SK-N-SH (cell line): Measurements from ENCODE around the gene PTK7. TPM values are rescaled to one million over a fixed set of nuclear protein-coding genes. Genes with fewer than 3 reads are reported as not detected.
"Not testable (repeated sequence)": the region's sequence is repeated elsewhere in the genome, so short reads cannot be mapped to it uniquely, and the experiment has no call there.

Source experiments
- CTCF ChIA-PET: fragments of 300-600, 350-600 bp; formaldehyde crosslinking; extraction: SDS; loops from one replicate; lab custom pipeline; 2021; lab: Yijun Ruan, JAX
- POLR2A ChIA-PET: fragments of 350-600 bp; sonication (Branson Sonifier 250); formaldehyde crosslinking; extraction: SDS; loops from one replicate; lab custom pipeline; 2020; ENCODE audit warnings: antibody characterized with exemption, inconsistent platforms; lab: Yijun Ruan, JAX
- DNase-seq: peaks from one replicate; pipeline ENCODE4 v3.0.0; 2012
- H2AFZ ChIP-seq: fragments of 200-600 bp; sonication (generic); 2 replicates; pipeline ENCODE4 v1.8.1; 2016; ENCODE audit warnings: antibody characterized with exemption, mild to moderate bottlenecking, low read depth
- H3F3A ChIP-seq: fragments of 200-600 bp; sonication (generic); replicated peaks from 2 replicates; pipeline ENCODE3; 2016; ENCODE audit warnings: antibody characterized with exemption, mild to moderate bottlenecking; ENCODE audit not compliant: insufficient read depth
- H3K27ac ChIP-seq, 2 experiments: fragments of 200-500 bp in 1 of 2; fragments of 200-600 bp in 1 of 2; sonication (Bioruptor generic) in 1 of 2; sonication (generic), shearing (Covaris generic) in 1 of 2; 2 replicates each; pipeline versions ENCODE4 v1.5.1 to v1.6.1; 2014 to 2016; ENCODE audit warnings: low read depth in 2 of 2, inconsistent platforms in 1 of 2, low read length in 1 of 2, mild to moderate bottlenecking in 1 of 2, mixed read lengths in 1 of 2
- H3K27me3 ChIP-seq: fragments of 200-600 bp; sonication (generic), shearing (Covaris generic); 2 replicates; pipeline ENCODE4 v1.6.1; 2016; ENCODE audit warnings: mixed run types; ENCODE audit not compliant: insufficient read depth
- H3K36me3 ChIP-seq, 2 experiments: fragments of 200-500 bp in 1 of 2; fragments of 200-600 bp in 1 of 2; sonication (Bioruptor generic) in 1 of 2; sonication (generic) in 1 of 2; replicated peaks in 1 of 2; 2 replicates each; pipeline versions ENCODE3 to v1.5.1; 2014 to 2016; ENCODE audit warnings: low read length in 1 of 2, mild to moderate bottlenecking in 1 of 2; ENCODE audit not compliant: insufficient read depth in 2 of 2, control insufficient read depth in 1 of 2
- H3K4me1 ChIP-seq, 2 experiments: fragments of 200-500 bp in 1 of 2; fragments of 200-600 bp in 1 of 2; sonication (Bioruptor generic) in 1 of 2; sonication (generic), shearing (Covaris generic) in 1 of 2; 2 replicates each; pipeline versions ENCODE4 v1.5.1 to v1.6.1; 2014 to 2016; ENCODE audit warnings: low read depth in 1 of 2, low read length in 1 of 2, mixed run types in 1 of 2; ENCODE audit not compliant: insufficient read depth in 2 of 2, control insufficient read depth in 1 of 2
- H3K4me2 ChIP-seq: fragments of 200-600 bp; sonication (generic), shearing (Covaris generic); 2 replicates; pipeline ENCODE4 v1.6.1; 2017; ENCODE audit warnings: mixed run types
- H3K4me3 ChIP-seq, 2 experiments: fragments of 200-500 bp in 1 of 2; fragments of 200-600 bp in 1 of 2; sonication (Bioruptor generic) in 1 of 2; sonication (generic), shearing (Covaris generic) in 1 of 2; 2 replicates each; pipeline versions ENCODE4 v1.5.1 to v1.8.1; 2014 to 2016; ENCODE audit warnings: low read depth in 2 of 2, inconsistent platforms in 1 of 2, low read length in 1 of 2, mild to moderate bottlenecking in 1 of 2, mixed read lengths in 1 of 2, moderate library complexity in 1 of 2
- H3K79me2 ChIP-seq: fragments of 200-600 bp; sonication (generic); 2 replicates; pipeline ENCODE4 v1.8.1; 2017; ENCODE audit warnings: mild to moderate bottlenecking; ENCODE audit not compliant: insufficient read depth
- H3K9ac ChIP-seq: fragments of 200-600 bp; sonication (generic); 2 replicates; pipeline ENCODE4 v1.6.1; 2017; ENCODE audit warnings: mixed run types
- H3K9me2 ChIP-seq: fragments of 200-600 bp; sonication (generic); 2 replicates; pipeline ENCODE4 v1.6.1; 2017; ENCODE audit warnings: mixed run types
- H3K9me3 ChIP-seq: fragments of 200-600 bp; sonication (generic); 2 replicates; pipeline ENCODE4 v1.6.1; 2017; ENCODE audit warnings: mixed run types, mild to moderate bottlenecking, moderate library complexity
- H4K20me1 ChIP-seq: fragments of 200-600 bp; sonication (generic); 2 replicates; pipeline ENCODE4 v1.6.1; 2017; ENCODE audit warnings: mild to moderate bottlenecking, mixed run types; ENCODE audit not compliant: insufficient read depth
- ELF1 ChIP-seq: IDR thresholded peaks from 2 replicates; pipeline ENCODE4 v1.4.0; 2012
- EP300 ChIP-seq, 2 experiments: IDR thresholded peaks; 2 replicates each; pipeline versions ENCODE4 v1.4.0 to v1.6.1; 2012; ENCODE audit warnings: borderline replicate concordance in 1 of 2, low read depth in 1 of 2, low read length in 1 of 2
- EZH2phosphoT487 ChIP-seq: fragments of 200-600 bp; sonication (generic); IDR thresholded peaks from 2 replicates; pipeline ENCODE4 v1.6.1; 2017; ENCODE audit warnings: low read depth, mixed run types, mild to moderate bottlenecking, antibody characterized with exemption, moderate library complexity, borderline replicate concordance
- FOXJ3 ChIP-seq: sonication (generic); formaldehyde crosslinking; IDR thresholded peaks from 2 replicates; pipeline ENCODE4 v1.5.1; 2020; ENCODE audit warnings: mild to moderate bottlenecking, missing genetic modification reagents
- FOXM1 ChIP-seq: IDR thresholded peaks from 2 replicates; pipeline ENCODE4 v1.4.0; 2012; ENCODE audit warnings: low read depth, mild to moderate bottlenecking
- GABPA ChIP-seq: IDR thresholded peaks from 2 replicates; pipeline ENCODE4 v1.4.0; 2012; ENCODE audit warnings: low read depth, mild to moderate bottlenecking
- GATA2 ChIP-seq: sonication (generic); formaldehyde crosslinking; IDR thresholded peaks from 2 replicates; pipeline ENCODE4 v1.5.0; 2020; ENCODE audit warnings: mild to moderate bottlenecking, missing genetic modification reagents
- IRF3 ChIP-seq: fragments of 150-350 bp; IDR thresholded peaks from 2 replicates; pipeline ENCODE4 v1.6.1; 2016; ENCODE audit warnings: mild to moderate bottlenecking, low read depth, low read length
- JUND ChIP-seq: IDR thresholded peaks from 2 replicates; pipeline ENCODE4 v1.4.0; 2012
- MEF2A ChIP-seq: IDR thresholded peaks from 2 replicates; pipeline ENCODE4 v1.4.0; 2012; ENCODE audit warnings: low read depth, borderline replicate concordance
- NRF1 ChIP-seq: IDR thresholded peaks from 2 replicates; pipeline ENCODE4 v1.6.1; 2012; ENCODE audit warnings: low read depth, mild to moderate bottlenecking, low read length
- RAD21 ChIP-seq: IDR thresholded peaks from 2 replicates; pipeline ENCODE4 v1.6.1; 2012; ENCODE audit warnings: mild to moderate bottlenecking, low read length
- RCOR1 ChIP-seq: fragments of 150-350 bp; IDR thresholded peaks from 2 replicates; pipeline ENCODE4 v1.6.1; 2017; ENCODE audit warnings: antibody characterized with exemption, low read length
- RXRA ChIP-seq: IDR thresholded peaks from 2 replicates; pipeline ENCODE4 v1.4.0; 2012; ENCODE audit warnings: low read depth, mild to moderate bottlenecking, borderline replicate concordance
- SMC3 ChIP-seq: IDR thresholded peaks from 2 replicates; pipeline ENCODE4 v1.6.1; 2012; ENCODE audit warnings: low read depth, low read length, improper control_type of control experiment
- TAF1 ChIP-seq: IDR thresholded peaks from 2 replicates; pipeline ENCODE4 v1.6.1; 2012; ENCODE audit warnings: low read depth, mild to moderate bottlenecking, low read length, moderate library complexity, borderline replicate concordance
- TCF12 ChIP-seq: IDR thresholded peaks from 2 replicates; pipeline ENCODE4 v1.4.0; 2012
- TEAD4 ChIP-seq: IDR thresholded peaks from 2 replicates; pipeline ENCODE4 v1.4.0; 2012; ENCODE audit warnings: mild to moderate bottlenecking, borderline replicate concordance; ENCODE audit not compliant: insufficient read depth
- ZBTB33 ChIP-seq: IDR thresholded peaks from 2 replicates; pipeline ENCODE4 v1.4.0; 2012; ENCODE audit warnings: low read depth, borderline replicate concordance
- WGBS: methylation state at CpG from one replicate; pipeline ENCODE4 v1.1.6; 2017; ENCODE audit warnings: low lambda C conversion rate; 5-methylcytosine and 5-hydroxymethylcytosine counted together
- polyA plus RNA-seq, 3 experiments: library from polyadenylated mRNA; depleted of rRNA; stranded (reverse); fragments of >200 nt; gene quantifications; 2 replicates each; pipeline ENCODE4 v1.2.3, GENCODE V29; 2012

The PTK7 gene
- polyA plus RNA-seq, 1 of the 3 experiments (the other 2 are of a cell fraction): 105 TPM

GRCh38 chr6:43139973-43140372 lies 63.9 kb downstream of the PTK7 start:
- DNase-seq, POLR2A ChIA-PET, H3K9me3 ChIP-seq, H3K9ac ChIP-seq, H4K20me1 ChIP-seq, H2AFZ ChIP-seq, H3K27ac ChIP-seq, H3K9me2 ChIP-seq, H3K4me2 ChIP-seq, H3K27me3 ChIP-seq, H3K36me3 ChIP-seq, H3K4me3 ChIP-seq, H3K79me2 ChIP-seq: not testable (repeated sequence)
- Histone ChIP-seq H3F3A (peaks cover 15% of the 10 kb centered on the region), H3K4me1 (peaks cover 8 to 11% of the 10 kb centered on the region in 2 experiments; a peak in 3 of 4 replicates)
- 95% methylated on average over 10 of the region's 11 CpGs for WGBS
- CTCF ChIA-PET: interaction anchor here (2.1 kb wide), 1 partner anchor 11 kb away, joined by 6 read pairs; no protein-coding TSS in a partner anchor

GRCh38 chr6:43141644-43142043 lies 65.5 kb downstream of the PTK7 start:
- Histone ChIP-seq H3K4me3 (no peak overlapping the region), H3K9ac (no peak overlapping the region), H3K4me1 (peaks cover 8 to 11% of the 10 kb centered on the region in 2 experiments; a peak in 3 of 4 replicates), H3K4me2 (no peak overlapping the region), H3K36me3 (peaks cover 12 to 15% of the 10 kb centered on the region in 2 experiments), H3K27me3 (no peaks in the 10 kb centered on the region), H3K9me2 (no peaks in the 10 kb centered on the region), H4K20me1 (no peaks in the 10 kb centered on the region), H3K79me2 (no peaks in the 10 kb centered on the region), H3K9me3 (no peaks in the 10 kb centered on the region), H3K27ac (no peak overlapping the region), H3F3A (peaks cover 15% of the 10 kb centered on the region), H2AFZ (no peak overlapping the region)
- POLR2A ChIA-PET: no interaction called here
- CTCF ChIA-PET: interaction anchor here (3.7 to 4.4 kb wide), 2 partner anchors 12 to 70 kb away, joined by 56 to 58 read pairs; no protein-coding TSS in a partner anchor
- DNase-seq: no peak
- 89% methylated on average over 16 of the region's 16 CpGs for WGBS
- no peak for TF ChIP-seq MEF2A
- no peak for TF ChIP-seq TCF12

- Histone ChIP-seq H3K4me1 (peaks cover 8 to 11% of the 10 kb centered on the region in 2 experiments; a peak in 3 of 4 replicates), H3F3A (peaks cover 15% of the 10 kb centered on the region), H3K79me2 (no peaks in the 10 kb centered on the region), H3K9me3 (no peaks in the 10 kb centered on the region), H3K27ac (no peak overlapping the region), H3K9ac (no peak overlapping the region), H3K36me3 (peaks cover 12 to 18% of the 10 kb centered on the region in 2 experiments), H3K27me3 (no peaks in the 10 kb centered on the region), H3K9me2 (no peaks in the 10 kb centered on the region), H3K4me3 (no peak overlapping the region), H4K20me1 (no peaks in the 10 kb centered on the region), H2AFZ (no peak overlapping the region), H3K4me2 (no peak overlapping the region)
- no peak for TF ChIP-seq RCOR1
- no peak for TF ChIP-seq GATA2
- TF ChIP-seq EP300 (IDR thresholded peaks at IDR 0.05; ENCODE audit: borderline replicate concordance in 1 of 2, low read depth in 1 of 2, low read length in 1 of 2): no peak
- TF ChIP-seq ZBTB33: no peak
- no peak for TF ChIP-seq ELF1
- TF ChIP-seq GABPA: no peak
- no peak for TF ChIP-seq IRF3
- TF ChIP-seq EZH2phosphoT487: no peak
- TF ChIP-seq NRF1: no peak
- TF ChIP-seq SMC3: no peak
- no peak for TF ChIP-seq RXRA
- TF ChIP-seq FOXJ3 (CRISPR knock-in tag): no peak
- no peak for TF ChIP-seq JUND
- no peak for TF ChIP-seq FOXM1
- TF ChIP-seq RAD21: no peak
- TF ChIP-seq TAF1: no peak
- TF ChIP-seq TEAD4: no peak
- no peak for DNase-seq
- ChIA-PET CTCF (interaction anchor here (1.1 to 4.4 kb wide), 8 partner anchors 12 to 107 kb away, joined by 3 to 58 read pairs (median 13); no protein-coding TSS in a partner anchor), POLR2A (no interaction called here)
- 90% methylated on average over 4 of the region's 14 CpGs for WGBS
These were observed 66.0 kb downstream of the PTK7 start for GRCh38 chr6:43142101-43142500.
